Activated naive CD8-positive, alpha-beta T cell treated with anti-CD3 and anti-CD28 coated beads, Interleukin-2, amount 50 U/mL, for 24 hours (primary cell): ENCODE data around the gene TMEM44.

Experiments used
- ATAC-seq: fragments of 150-1000 bp; cut with Tn5 transposase; one replicate; pipeline ENCODE4 v1.10.0; 2021
- DNase-seq: peaks from one replicate; pipeline ENCODE4 v3.0.0; 2021
- H3K27ac Mint-ChIP-seq: one replicate; pipeline ENCODE4 v1.8.0; 2021; ENCODE audit warnings: mild to moderate bottlenecking, mixed read lengths
- H3K27me3 Mint-ChIP-seq: one replicate; pipeline ENCODE4 v1.8.0; 2021; ENCODE audit warnings: mixed read lengths
- H3K36me3 Mint-ChIP-seq: one replicate; pipeline ENCODE4 v1.8.0; 2021; ENCODE audit warnings: low read depth, mixed read lengths
- H3K4me1 Mint-ChIP-seq: one replicate; pipeline ENCODE4 v1.8.0; 2021; ENCODE audit warnings: mixed read lengths
- H3K4me3 Mint-ChIP-seq: one replicate; pipeline ENCODE4 v1.8.0; 2021; ENCODE audit warnings: mild to moderate bottlenecking, moderate library complexity, mixed read lengths
- H3K9me3 Mint-ChIP-seq: one replicate; pipeline ENCODE4 v1.8.0; 2021; ENCODE audit warnings: mixed read lengths

Gene TMEM44

GRCh38 chr3:194661946-194662345 is 28.7 kb upstream of the TMEM44 start:
- Mint-ChIP-seq H3K4me3 (no peak overlapping the region), H3K4me1 (peaks cover 9% of the 10 kb centered on the region), H3K27ac (no peak overlapping the region), H3K36me3 (peaks cover 50% of the 10 kb centered on the region), H3K27me3 (no peaks in the 10 kb centered on the region), H3K9me3 (no peaks in the 10 kb centered on the region)
- ATAC-seq (no peak), DNase-seq (no peak)

- peaks cover 50% of the 10 kb centered on the region for H3K36me3 Mint-ChIP-seq
- ATAC-seq (no peak), DNase-seq (no peak)
- no peak overlapping the region for H3K27ac Mint-ChIP-seq
- H3K27me3 Mint-ChIP-seq = no peaks in the 10 kb centered on the region
- H3K4me3 Mint-ChIP-seq = no peak overlapping the region
- H3K4me1 Mint-ChIP-seq = peaks cover 9% of the 10 kb centered on the region
- no peaks in the 10 kb centered on the region for H3K9me3 Mint-ChIP-seq
Measured at GRCh38 chr3:194661374-194661773, 28.2 kb upstream of the TMEM44 start.

DNA sequence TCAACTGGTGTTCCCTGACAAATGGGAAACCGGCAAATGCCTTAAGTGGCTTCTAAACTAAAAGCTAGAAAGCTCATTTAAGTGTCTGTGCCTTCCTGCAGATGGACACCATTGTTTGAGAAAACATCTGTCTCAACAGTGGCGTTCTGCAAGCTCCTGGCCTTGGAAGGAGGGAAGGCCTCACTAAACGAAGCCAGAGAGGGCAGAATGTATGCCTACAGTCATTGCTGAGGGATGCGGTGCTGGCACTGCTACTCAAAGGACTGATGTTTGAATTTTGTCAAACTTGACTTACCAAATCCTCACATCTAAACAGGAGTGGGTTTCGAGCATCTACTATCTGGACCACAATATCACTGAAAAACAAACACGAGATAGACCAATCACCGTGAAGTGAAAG is 26.6 kb upstream of the TMEM44 start:
- ATAC-seq = no peak
- Mint-ChIP-seq H3K36me3 (peaks cover 39% of the 10 kb centered on the region), H3K4me1 (peaks cover 15% of the 10 kb centered on the region), H3K4me3 (no peak overlapping the region), H3K27me3 (no peaks in the 10 kb centered on the region), H3K9me3 (no peaks in the 10 kb centered on the region), H3K27ac (no peak overlapping the region)
- DNase-seq = no peak

GRCh38 chr3:194658477-194659242 is 25.4 kb upstream of the TMEM44 start:
- H3K36me3 Mint-ChIP-seq = peaks cover 45% of the 10 kb centered on the region
- H3K4me3 Mint-ChIP-seq = no peak overlapping the region
- H3K27me3 Mint-ChIP-seq = no peaks in the 10 kb centered on the region
- peaks cover 25% of the 10 kb centered on the region for H3K4me1 Mint-ChIP-seq
- H3K27ac Mint-ChIP-seq = no peak overlapping the region
- no peak for DNase-seq
- ATAC-seq = no peak
- H3K9me3 Mint-ChIP-seq = no peaks in the 10 kb centered on the region

DNA sequence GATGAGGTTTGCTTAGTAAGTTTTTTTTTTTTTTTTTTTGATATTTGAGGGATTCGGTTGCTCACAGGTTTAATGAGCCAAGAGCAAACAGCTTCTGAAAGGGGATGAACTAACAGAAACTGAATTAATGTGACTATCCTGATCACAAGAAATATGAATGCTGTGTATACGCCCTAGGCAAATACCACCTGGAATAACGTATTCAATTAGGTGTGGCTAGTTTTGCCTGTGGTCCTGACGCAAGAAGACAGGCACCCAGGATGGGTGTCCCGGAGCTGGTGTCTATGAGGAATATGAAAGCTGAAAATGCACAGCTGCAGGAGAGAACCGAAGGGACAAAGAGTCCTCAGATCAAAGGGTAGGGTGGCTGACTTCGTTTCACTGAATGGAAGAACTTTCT is 24.2 kb upstream of the TMEM44 start:
- Mint-ChIP-seq H3K27me3 (no peaks in the 10 kb centered on the region), H3K4me1 (peaks cover 20% of the 10 kb centered on the region), H3K27ac (no peak overlapping the region), H3K9me3 (no peaks in the 10 kb centered on the region), H3K36me3 (peaks cover 52% of the 10 kb centered on the region), H3K4me3 (no peak overlapping the region)
- no peak for DNase-seq
- ATAC-seq = no peak

DNA sequence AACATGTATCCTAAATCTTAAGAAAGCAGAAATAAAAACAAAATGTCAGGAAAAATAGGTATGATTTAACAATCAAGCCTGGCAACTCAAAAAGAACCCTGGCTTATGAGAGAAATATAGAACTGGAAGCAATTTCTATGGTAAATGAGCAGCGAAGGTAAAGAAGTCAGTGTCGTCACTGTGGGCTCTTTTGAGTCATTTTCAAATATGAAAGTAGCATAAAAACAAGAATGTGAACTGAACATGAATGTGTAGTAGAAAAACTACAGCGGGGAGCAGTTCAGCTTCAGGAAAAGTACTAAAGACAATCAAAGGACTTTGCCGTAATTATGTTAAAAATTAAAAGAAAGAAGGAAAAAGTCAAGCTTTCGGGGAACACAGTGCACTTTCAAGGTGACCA is 21.2 kb upstream of the TMEM44 start:
- Mint-ChIP-seq H3K4me1 (peaks cover 16% of the 10 kb centered on the region), H3K36me3 (peaks cover 64% of the 10 kb centered on the region), H3K9me3 (no peaks in the 10 kb centered on the region), H3K27me3 (no peaks in the 10 kb centered on the region), H3K4me3 (no peak overlapping the region), H3K27ac (peak overlapping the region; percentile 63)
- peak; percentile 54 for ATAC-seq
- DNase-seq = no peak

DNA sequence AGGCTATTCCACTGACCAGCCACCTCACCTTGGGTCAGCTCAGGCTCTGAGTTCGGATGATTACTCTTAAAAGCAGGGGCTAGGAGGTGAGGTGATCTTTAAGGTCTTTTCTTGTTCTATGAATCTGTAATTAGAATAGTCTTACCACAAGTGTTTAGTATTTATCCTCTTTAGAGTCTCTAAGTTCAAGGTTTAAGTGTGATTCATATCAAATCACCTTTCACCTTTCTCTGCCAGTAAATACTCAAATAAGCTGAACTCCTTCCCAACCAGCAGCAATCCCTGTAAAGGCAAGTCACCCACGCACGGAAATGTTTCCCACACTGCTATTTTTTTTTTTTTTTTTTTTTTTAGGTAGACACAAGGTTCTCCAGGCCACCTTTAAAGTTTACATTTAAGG is 14.5 kb upstream of the TMEM44 start:
- Mint-ChIP-seq H3K36me3 (peaks cover 62% of the 10 kb centered on the region), H3K4me3 (no peak overlapping the region), H3K27me3 (no peaks in the 10 kb centered on the region), H3K27ac (no peak overlapping the region), H3K9me3 (no peaks in the 10 kb centered on the region), H3K4me1 (no peaks in the 10 kb centered on the region)
- DNase-seq (no peak), ATAC-seq (no peak)

DNA sequence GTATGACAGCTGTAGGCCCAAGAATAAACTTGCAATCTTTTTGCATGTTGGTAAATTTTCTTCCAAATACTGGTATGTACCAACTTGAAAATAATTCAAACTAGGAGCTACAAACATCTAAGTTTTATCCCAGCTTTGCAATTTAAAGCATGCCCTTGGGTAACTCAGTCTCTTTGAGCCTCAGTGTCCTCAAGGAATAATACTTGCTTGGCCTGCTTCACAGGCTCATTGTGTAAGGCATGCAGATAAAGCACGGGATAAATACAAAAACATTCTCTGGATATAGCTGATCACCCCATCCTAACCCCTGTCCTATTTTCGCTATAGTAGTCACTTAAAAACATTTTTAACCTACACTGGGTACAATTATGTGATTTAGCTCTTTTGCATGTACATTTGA is 9.6 kb upstream of the TMEM44 start:
- no peaks in the 10 kb centered on the region for H3K9me3 Mint-ChIP-seq
- no peak overlapping the region for H3K4me3 Mint-ChIP-seq
- peaks cover 49% of the 10 kb centered on the region for H3K36me3 Mint-ChIP-seq
- no peaks in the 10 kb centered on the region for H3K4me1 Mint-ChIP-seq
- no peaks in the 10 kb centered on the region for H3K27me3 Mint-ChIP-seq
- no peak for DNase-seq
- no peak overlapping the region for H3K27ac Mint-ChIP-seq
- no peak for ATAC-seq

- peak; percentile 30 for DNase-seq
- no peak overlapping the region for H3K4me3 Mint-ChIP-seq
- ATAC-seq = peak; percentile 49
Measured at GRCh38 chr3:194640829-194641228, 7.6 kb upstream of the TMEM44 start.

DNA sequence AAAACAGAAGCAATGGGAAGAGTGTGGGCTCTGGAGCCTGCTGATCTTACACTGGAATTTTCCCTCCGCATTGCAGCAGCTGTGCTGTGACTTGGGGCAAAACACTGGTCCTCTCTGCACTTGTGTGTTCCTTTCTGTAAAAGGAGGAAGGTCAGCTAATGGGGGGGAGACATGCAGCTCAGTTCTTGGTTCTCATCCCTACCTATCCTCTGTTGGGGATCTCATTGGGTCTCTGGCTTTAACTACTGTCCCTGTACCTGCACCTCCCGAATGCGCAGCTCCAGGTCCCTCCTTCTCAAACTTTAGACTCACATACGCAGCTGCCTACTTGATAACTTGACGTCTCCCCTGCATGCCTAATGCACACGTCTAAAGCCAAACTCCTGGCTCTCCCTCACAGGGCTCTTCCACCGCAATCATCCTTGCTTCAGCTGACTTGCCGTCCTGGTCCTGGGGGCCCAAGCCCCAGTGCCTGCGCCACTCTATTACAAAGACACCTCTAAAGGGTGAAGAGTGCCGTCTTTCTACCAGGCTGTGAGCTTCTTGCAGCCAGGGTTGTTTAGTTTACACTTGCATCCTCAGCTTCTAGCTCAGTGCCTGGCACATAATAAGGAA is 5.9 kb upstream of the TMEM44 start:
- Mint-ChIP-seq H3K4me1 (no peaks in the 10 kb centered on the region), H3K27ac (no peak overlapping the region), H3K4me3 (no peak overlapping the region), H3K9me3 (no peaks in the 10 kb centered on the region), H3K27me3 (no peaks in the 10 kb centered on the region), H3K36me3 (peaks cover 30% of the 10 kb centered on the region)
- no peak for DNase-seq
- no peak for ATAC-seq

More at GRCh38 chr3:194640829-194641228, 7.6 kb upstream of the TMEM44 start:
- Mint-ChIP-seq H3K9me3 (no peaks in the 10 kb centered on the region), H3K27ac (no peak overlapping the region), H3K4me1 (no peaks in the 10 kb centered on the region), H3K27me3 (no peaks in the 10 kb centered on the region), H3K36me3 (peaks cover 41% of the 10 kb centered on the region)

DNA sequence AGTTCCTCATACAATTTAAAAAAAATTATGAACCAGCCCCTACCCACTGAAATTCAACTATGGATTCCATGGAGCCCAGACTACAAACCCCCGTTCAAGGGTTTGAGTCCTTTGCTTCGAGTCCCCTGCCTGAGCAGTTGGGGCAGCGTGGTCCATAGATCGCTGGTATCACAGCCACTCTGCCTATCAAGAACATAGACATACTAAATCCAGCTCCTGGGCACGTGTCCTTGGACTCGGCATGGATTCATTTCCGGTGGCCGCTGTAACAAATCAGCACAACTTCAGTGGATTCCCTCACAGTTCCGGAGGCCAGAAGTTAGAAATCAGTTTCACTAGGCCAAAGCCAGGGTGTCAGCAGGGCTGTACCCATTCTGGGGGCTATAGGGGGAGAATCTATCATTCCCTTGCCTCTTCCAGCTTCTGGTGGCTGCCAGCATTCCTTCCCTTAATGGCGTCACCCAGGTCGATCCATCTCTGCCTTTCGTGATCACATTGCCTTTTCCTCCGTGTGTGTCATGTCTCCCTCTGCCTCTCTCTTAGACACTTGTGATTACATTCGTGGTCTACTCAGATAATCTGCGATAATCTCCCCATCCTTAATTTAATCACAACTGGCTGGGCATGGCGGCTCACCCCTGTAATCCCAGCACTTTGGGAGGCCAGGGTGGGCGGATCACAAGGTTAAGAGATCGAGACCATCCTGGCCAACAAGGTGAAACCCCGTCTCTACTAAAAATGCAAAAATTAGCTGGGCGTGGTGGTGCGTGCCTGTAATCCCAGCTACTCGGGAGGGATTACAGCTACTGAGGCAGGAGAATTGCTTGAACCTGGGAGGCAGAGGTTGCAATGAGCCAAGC is 4.6 kb upstream of the TMEM44 start:
- Mint-ChIP-seq H3K27me3 (no peaks in the 10 kb centered on the region), H3K9me3 (no peaks in the 10 kb centered on the region), H3K4me1 (peaks cover 3% of the 10 kb centered on the region), H3K27ac (no peak overlapping the region), H3K36me3 (peaks cover 18% of the 10 kb centered on the region), H3K4me3 (no peak overlapping the region)
- no peak for ATAC-seq
- no peak for DNase-seq

GRCh38 chr3:194637066-194637465 is 3.8 kb upstream of the TMEM44 start:
- Mint-ChIP-seq H3K27me3 (no peaks in the 10 kb centered on the region), H3K9me3 (no peaks in the 10 kb centered on the region), H3K36me3 (peaks cover 15% of the 10 kb centered on the region), H3K4me3 (no peak overlapping the region), H3K4me1 (peaks cover 7% of the 10 kb centered on the region), H3K27ac (no peak overlapping the region)
- ATAC-seq = no peak
- DNase-seq = no peak

DNA sequence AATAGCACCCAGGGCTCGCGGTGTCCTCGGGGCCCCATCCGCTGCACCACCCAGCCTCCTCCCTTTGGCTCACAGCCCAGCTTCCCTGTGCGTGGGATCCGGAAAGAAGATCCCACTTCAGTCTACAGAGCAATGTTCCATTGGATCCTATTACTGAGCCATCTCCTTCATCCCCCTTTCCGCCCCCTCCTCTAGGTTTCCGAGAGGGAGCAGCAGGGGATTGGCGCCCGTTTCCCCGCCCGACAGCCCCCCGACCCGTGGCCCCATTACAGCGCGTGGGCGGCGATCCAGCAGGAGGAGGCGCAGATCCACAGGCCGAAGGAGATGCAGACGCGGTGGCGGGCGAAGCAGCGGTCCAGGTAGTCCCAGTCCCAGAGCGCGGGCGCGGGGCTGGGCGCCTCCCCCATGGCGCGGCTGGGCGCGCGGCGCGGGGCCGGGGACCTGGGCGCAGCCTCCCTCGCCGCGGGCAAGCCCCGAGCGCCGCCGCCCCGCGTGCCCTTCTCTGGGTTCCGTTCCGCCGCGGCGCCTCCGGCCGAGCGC is 340 bp downstream of the TMEM44 start:
- ATAC-seq (peak; percentile 59), DNase-seq (no peak)
- H3K4me1 Mint-ChIP-seq = peaks cover 7% of the 10 kb centered on the region
- peak overlapping the region; percentile 42 for H3K27ac Mint-ChIP-seq
- H3K36me3 Mint-ChIP-seq = no peaks in the 10 kb centered on the region
- H3K9me3 Mint-ChIP-seq = no peaks in the 10 kb centered on the region
- H3K27me3 Mint-ChIP-seq = no peaks in the 10 kb centered on the region
- H3K4me3 Mint-ChIP-seq = peak overlapping the region; percentile 78

- H3K4me3 Mint-ChIP-seq = peak overlapping the region; percentile 78
- H3K36me3 Mint-ChIP-seq = no peaks in the 10 kb centered on the region
- no peak for ATAC-seq
- no peaks in the 10 kb centered on the region for H3K9me3 Mint-ChIP-seq
- H3K4me1 Mint-ChIP-seq = peaks cover 7% of the 10 kb centered on the region
- peak overlapping the region; percentile 42 for H3K27ac Mint-ChIP-seq
- no peaks in the 10 kb centered on the region for H3K27me3 Mint-ChIP-seq
- DNase-seq = no peak
Measured at GRCh38 chr3:194632226-194632808, 902 bp downstream of the TMEM44 start.
